GM20431 (cell line): ENCODE measurements around the gene WNT2.

Source experiments
- in situ Hi-C: fragments of 300-500 bp; cut with MseI, MboI; formaldehyde crosslinking; loops from one replicate; pipeline ENCODE4 v1.15.0; 2020; ENCODE audit warnings: low sequenced_read_pairs; ENCODE audit not compliant: unreplicated experiment

Gene WNT2

GRCh38 chr7:117322741-117323304, at the start of gene WNT2:
Gene WNT2, minus strand, starts transcription at chr7:117323058. Its CDS starts 69 bp downstream, at chr7:117322989.
- in situ Hi-C loops, result no loop called here

GRCh38 chr7:117372073-117372472, 49.2 kb upstream of the WNT2 start:
- in situ Hi-C loops, result no loop called here

- in situ Hi-C loops, result no loop called here
Observed at GRCh38 chr7:117364339-117365080, 41.7 kb upstream of the WNT2 start.

GRCh38 chr7:117362294-117362888, 39.5 kb upstream of the WNT2 start:
- in situ Hi-C loops, result no loop called here

- in situ Hi-C loops, result no loop called here
Observed at GRCh38 chr7:117350027-117350426, 27.2 kb upstream of the WNT2 start.

GRCh38 chr7:117349570-117349969, 26.7 kb upstream of the WNT2 start:
- in situ Hi-C loops, result no loop called here

GRCh38 chr7:117347962-117348672, 25.3 kb upstream of the WNT2 start:
- in situ Hi-C loops, result no loop called here

GRCh38 chr7:117347480-117347879, 24.6 kb upstream of the WNT2 start:
- in situ Hi-C loops, result no loop called here

- in situ Hi-C loops, result no loop called here
Observed at GRCh38 chr7:117346161-117346560, 23.3 kb upstream of the WNT2 start.

- in situ Hi-C loops, result no loop called here
Observed at GRCh38 chr7:117338020-117338419, 15.2 kb upstream of the WNT2 start.

GRCh38 chr7:117333168-117333567, 10.3 kb upstream of the WNT2 start:
- in situ Hi-C loops, result no loop called here

- in situ Hi-C loops, result no loop called here
Observed at GRCh38 chr7:117332031-117332430, 9.2 kb upstream of the WNT2 start.

GRCh38 chr7:117325836-117326235, 3.0 kb upstream of the WNT2 start:
- in situ Hi-C loops, result no loop called here

- in situ Hi-C loops, result no loop called here
Observed at GRCh38 chr7:117324960-117325359, 2.1 kb upstream of the WNT2 start.

GRCh38 chr7:117323851-117324711, 1.2 kb upstream of the WNT2 start:
- in situ Hi-C loops, result no loop called here

- in situ Hi-C loops, result no loop called here
Observed at GRCh38 chr7:117323305-117323850, 520 bp upstream of the WNT2 start.

GRCh38 chr7:117320523-117320922, 2.3 kb downstream of the WNT2 start:
- in situ Hi-C loops, result no loop called here

GRCh38 chr7:117319181-117319580, 3.7 kb downstream of the WNT2 start:
- in situ Hi-C loops, result no loop called here

GRCh38 chr7:117313582-117313981, 9.3 kb downstream of the WNT2 start:
- in situ Hi-C loops, result no loop called here
